ENCODE data around the gene PCSK9. TPM values are rescaled to one million over a fixed set of nuclear protein-coding genes. Genes with fewer than 3 reads are reported as not detected.

Gene PCSK9
- total RNA-seq, 3 donors from 2014 or later, result 0.15 to 0.16 TPM; not detected in 1

DNA sequence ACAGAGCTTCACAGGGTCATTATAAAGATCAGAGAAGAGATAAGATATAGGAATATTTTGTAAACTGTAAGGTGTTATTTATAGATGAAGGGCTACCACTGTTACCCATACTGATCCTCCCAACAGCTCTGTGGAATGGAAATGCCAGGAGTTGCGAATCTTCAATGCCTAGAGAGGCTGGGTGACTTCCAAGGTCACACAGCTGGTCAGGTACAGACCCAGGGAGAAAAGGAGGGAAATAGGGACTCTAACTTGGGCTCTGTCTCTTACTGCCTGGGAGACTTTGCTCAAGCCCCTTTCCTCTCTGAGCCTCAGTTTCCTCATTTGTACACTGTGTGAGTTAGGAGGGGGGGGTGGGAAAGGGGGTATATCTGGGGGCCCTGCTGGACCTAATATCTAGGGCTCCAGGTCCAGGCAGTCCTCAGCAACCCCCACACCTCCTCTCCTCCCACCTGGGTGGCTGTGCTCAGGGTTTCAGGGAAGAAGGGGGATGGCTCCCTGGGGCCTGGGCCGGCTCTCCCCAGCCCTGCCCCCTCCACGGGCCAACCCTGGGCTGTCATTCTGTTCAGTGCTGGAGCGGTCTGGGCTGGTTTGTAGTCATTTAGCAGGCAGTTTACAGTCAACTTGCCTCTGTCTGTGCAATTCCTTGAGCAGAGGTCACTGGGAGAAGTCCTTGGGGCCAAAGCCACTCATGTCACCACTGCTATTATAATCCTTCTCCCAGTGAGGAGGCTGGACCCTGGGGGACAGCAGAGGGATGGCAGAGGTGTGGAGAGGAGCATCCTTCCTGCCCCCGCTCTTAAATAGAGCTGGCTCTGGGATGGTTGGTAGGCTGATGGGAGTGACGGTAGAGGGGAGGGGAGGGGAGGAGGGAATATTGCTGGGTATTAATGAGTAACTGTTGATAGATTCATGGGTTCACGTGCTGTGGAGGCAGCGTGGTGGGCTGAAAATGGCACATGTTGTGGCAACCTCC lies 39.0 kb upstream of the PCSK9 start:
- Histone ChIP-seq H3K36me3 (no peaks in the 10 kb centered on the region), H3K27ac (no peak overlapping the region), H3K4me3 (no peak overlapping the region), H3K9me3 (no peaks in the 10 kb centered on the region), H3K4me1 (no peaks in the 10 kb centered on the region), H3K27me3 (peaks cover 0 to 14% of the 10 kb centered on the region in 2 donors)
- intact Hi-C loops (cut with DNase I; ENCODE audit: low total_unique reads), result no loop called here
- no peak for DNase-seq (ENCODE audit: low spot score in 2 of 2)
- TF ChIP-seq, protein P1, sequence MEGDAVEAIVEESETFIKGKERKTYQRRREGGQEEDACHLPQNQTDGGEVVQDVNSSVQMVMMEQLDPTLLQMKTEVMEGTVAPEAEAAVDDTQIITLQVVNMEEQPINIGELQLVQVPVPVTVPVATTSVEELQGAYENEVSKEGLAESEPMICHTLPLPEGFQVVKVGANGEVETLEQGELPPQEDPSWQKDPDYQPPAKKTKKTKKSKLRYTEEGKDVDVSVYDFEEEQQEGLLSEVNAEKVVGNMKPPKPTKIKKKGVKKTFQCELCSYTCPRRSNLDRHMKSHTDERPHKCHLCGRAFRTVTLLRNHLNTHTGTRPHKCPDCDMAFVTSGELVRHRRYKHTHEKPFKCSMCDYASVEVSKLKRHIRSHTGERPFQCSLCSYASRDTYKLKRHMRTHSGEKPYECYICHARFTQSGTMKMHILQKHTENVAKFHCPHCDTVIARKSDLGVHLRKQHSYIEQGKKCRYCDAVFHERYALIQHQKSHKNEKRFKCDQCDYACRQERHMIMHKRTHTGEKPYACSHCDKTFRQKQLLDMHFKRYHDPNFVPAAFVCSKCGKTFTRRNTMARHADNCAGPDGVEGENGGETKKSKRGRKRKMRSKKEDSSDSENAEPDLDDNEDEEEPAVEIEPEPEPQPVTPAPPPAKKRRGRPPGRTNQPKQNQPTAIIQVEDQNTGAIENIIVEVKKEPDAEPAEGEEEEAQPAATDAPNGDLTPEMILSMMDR (IDR thresholded peaks at IDR 0.05), result no peak
- TF ChIP-seq POLR2AphosphoS5 (IDR thresholded peaks at IDR 0.05) (no peak), POLR2A (IDR thresholded peaks at IDR 0.05) (no peak)

DNA sequence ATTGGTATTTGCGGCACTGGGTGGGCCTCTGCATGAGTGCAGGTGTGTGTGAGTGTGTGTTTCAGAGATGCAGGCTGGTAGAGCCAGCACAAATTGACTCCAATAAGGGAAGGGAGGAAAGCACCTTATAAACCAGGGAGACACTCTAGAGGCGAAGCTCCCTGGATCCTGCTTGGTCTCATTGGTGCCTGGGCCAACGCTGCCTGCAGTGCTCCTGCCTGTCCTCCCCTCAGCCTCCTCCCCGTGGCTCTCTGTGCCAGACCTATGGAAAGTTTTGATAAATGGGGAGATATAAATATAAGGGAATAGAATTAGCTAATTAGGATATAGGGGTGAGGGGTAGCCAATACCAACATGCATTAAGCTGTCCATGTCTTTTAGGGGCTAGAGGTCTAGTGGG lies 38.0 kb upstream of the PCSK9 start:
- Histone ChIP-seq H3K27ac (no peak overlapping the region), H3K4me1 (no peaks in the 10 kb centered on the region), H3K4me3 (no peak overlapping the region), H3K36me3 (no peaks in the 10 kb centered on the region), H3K9me3 (no peaks in the 10 kb centered on the region), H3K27me3 (peaks cover 0 to 14% of the 10 kb centered on the region in 2 donors)
- no peak for TF ChIP-seq POLR2AphosphoS5 (IDR thresholded peaks at IDR 0.05)
- no peak for TF ChIP-seq POLR2A (IDR thresholded peaks at IDR 0.05)
- TF ChIP-seq, protein P1 (IDR thresholded peaks at IDR 0.05), result no peak
- intact Hi-C loops (cut with DNase I; ENCODE audit: low total_unique reads), result no loop called here
- no peak for DNase-seq (ENCODE audit: low spot score in 2 of 2)

DNA sequence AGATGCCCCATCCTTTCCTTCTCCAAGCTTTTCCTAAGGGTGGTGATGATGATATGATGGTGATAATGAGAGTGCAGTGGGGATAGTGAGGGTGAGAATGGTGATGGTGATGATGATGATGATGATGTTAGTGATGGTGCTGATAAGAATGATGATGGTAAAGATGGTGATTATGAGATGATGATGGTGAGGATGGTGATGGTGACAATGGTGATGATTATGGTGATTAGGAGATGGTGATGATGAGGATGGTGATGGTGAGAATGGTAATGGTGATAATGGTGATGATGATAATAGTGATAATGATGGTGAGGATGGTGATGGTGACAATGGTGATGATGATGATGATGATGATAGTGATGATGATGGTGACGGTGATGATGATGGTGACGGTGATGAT lies 36.7 kb upstream of the PCSK9 start:
- no peak for DNase-seq (ENCODE audit: low spot score in 2 of 2)
- Histone ChIP-seq H3K4me3 (no peak overlapping the region), H3K27ac (no peak overlapping the region), H3K4me1 (no peaks in the 10 kb centered on the region), H3K36me3 (no peaks in the 10 kb centered on the region), H3K27me3 (peaks cover 0 to 6% of the 10 kb centered on the region in 2 donors), H3K9me3 (no peaks in the 10 kb centered on the region)
- intact Hi-C loops (cut with DNase I; ENCODE audit: low total_unique reads), result no loop called here
- TF ChIP-seq, protein P1 (IDR thresholded peaks at IDR 0.05), result no peak
- TF ChIP-seq POLR2AphosphoS5 (IDR thresholded peaks at IDR 0.05) (no peak), POLR2A (IDR thresholded peaks at IDR 0.05) (no peak)

DNA sequence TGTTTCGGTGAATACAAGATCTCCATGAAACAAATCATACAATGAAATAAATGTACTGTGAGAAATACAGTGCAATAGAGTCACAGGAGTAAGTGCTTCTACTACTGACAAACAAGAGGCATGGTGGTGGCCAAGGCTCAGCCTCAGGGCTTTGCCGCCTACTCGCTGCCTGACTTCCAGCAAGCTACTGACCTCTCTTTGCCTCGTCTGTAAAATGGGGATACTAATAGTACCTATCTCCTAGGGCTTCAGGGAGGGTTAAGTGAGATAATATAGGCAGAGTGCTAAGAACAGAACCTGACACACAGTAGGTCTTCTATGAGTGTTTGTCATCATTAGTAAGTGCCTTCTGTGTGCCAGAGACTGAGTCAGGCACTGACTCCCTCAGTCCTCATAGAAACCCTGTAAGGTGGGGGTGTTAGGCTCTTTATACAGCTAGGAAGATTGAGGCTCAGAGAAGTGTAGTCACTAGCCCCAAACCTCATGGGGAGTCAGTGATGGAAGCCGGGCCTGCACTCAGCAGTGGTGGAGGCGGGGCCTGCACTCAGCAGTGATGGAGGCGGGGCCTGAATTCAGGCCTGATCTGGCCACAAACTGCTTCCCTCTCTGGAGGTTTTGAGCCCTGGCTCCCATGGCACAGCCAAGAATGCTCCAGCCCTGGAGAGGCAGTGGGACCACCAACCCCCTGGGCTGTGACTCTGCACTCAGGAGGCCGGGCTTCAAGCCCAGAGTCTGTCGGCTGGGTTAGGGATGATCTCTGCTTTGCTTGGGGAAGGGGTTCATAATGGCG lies 33.8 kb upstream of the PCSK9 start:
- no peak for DNase-seq (ENCODE audit: low spot score in 2 of 2)
- no peak overlapping the region for H3K27ac ChIP-seq
- no peaks in the 10 kb centered on the region for H3K27me3 ChIP-seq
- no peak for TF ChIP-seq POLR2AphosphoS5 (IDR thresholded peaks at IDR 0.05)
- TF ChIP-seq POLR2A (IDR thresholded peaks at IDR 0.05), result no peak
- TF ChIP-seq, protein P1 (IDR thresholded peaks at IDR 0.05), result no peak
- H3K4me1 ChIP-seq, result no peaks in the 10 kb centered on the region
- intact Hi-C loops (cut with DNase I; ENCODE audit: low total_unique reads), result no loop called here
- no peaks in the 10 kb centered on the region for H3K36me3 ChIP-seq
- no peak overlapping the region for H3K4me3 ChIP-seq
- H3K9me3 ChIP-seq, result no peaks in the 10 kb centered on the region
